ENCODE measurements around the gene CENPC. TPM values are rescaled to one million over a fixed set of nuclear protein-coding genes. Genes with fewer than 3 reads are reported as not detected.
A peak's percentile ranks its signal among the peaks of the same experiment; 100 is the strongest.
"Not testable (repeated sequence)": the region's sequence is repeated elsewhere in the genome, so short reads cannot be mapped to it uniquely, and the experiment has no call there.

CENPC gene
- total RNA-seq, 4 donors from 2014 or later, result 17.5 to 67.3 (median 22.7) TPM

DNA sequence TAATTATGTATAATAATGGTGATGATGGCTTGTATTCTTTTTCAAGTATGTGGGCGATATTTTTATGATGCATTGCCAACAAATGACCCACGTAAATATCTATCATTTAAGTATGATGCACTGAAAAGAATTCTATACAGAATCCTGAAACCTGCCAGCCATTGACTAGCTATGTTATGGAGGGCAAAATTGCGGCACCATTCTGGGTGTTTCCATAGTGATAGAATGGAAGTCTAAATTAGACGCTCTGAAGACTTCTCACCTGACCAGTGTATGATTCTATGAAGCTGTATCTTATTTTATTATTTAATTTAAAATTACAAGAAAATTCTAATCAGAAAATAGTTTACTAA is 677 bp upstream of the CENPC start:
- Histone ChIP-seq H3K36me3 (peaks cover 5% of the 10 kb centered on the region), H3K27ac (no peak overlapping the region), H3K4me3 (peak overlapping the region; percentile 74), H3K27me3 (no peaks in the 10 kb centered on the region), H3K9me3 (no peaks in the 10 kb centered on the region), H3K4me1 (peaks cover 38% of the 10 kb centered on the region)
- DNase-seq (ENCODE audit: low spot score in 2 of 2), result no peak
- 34% methylated on average over 4 of the region's 4 CpGs for WGBS
- TF ChIP-seq EP300 (IDR thresholded peaks at IDR 0.05) (no peak), POLR2A (IDR thresholded peaks at IDR 0.05) (no peak), POLR2AphosphoS5 (IDR thresholded peaks at IDR 0.05) (no peak)
- TF ChIP-seq, protein P1, sequence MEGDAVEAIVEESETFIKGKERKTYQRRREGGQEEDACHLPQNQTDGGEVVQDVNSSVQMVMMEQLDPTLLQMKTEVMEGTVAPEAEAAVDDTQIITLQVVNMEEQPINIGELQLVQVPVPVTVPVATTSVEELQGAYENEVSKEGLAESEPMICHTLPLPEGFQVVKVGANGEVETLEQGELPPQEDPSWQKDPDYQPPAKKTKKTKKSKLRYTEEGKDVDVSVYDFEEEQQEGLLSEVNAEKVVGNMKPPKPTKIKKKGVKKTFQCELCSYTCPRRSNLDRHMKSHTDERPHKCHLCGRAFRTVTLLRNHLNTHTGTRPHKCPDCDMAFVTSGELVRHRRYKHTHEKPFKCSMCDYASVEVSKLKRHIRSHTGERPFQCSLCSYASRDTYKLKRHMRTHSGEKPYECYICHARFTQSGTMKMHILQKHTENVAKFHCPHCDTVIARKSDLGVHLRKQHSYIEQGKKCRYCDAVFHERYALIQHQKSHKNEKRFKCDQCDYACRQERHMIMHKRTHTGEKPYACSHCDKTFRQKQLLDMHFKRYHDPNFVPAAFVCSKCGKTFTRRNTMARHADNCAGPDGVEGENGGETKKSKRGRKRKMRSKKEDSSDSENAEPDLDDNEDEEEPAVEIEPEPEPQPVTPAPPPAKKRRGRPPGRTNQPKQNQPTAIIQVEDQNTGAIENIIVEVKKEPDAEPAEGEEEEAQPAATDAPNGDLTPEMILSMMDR (IDR thresholded peaks at IDR 0.05), result no peak

DNA sequence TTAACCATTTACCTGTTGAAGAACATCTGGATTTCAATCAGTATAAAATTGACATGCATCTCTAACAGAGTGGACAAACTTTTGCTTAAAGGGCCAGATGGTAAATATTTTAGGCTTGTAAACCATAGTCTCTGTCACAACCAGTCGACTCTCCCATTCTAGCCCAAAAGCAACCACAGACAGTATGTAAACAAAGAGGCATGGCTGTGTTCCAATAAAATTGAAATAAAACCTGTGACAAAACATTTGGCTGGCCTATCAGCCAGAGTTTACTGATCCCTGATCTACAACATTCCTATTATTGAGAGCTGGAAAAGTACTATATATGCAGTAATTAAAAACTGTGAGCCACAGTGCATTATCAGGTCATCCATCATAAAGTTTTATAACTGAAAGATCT is 3.2 kb downstream of the CENPC start:
- H3K27ac ChIP-seq, result no peak overlapping the region
- peaks cover 38% of the 10 kb centered on the region for H3K36me3 ChIP-seq
- peaks cover 38% of the 10 kb centered on the region for H3K4me1 ChIP-seq
- H3K4me3 ChIP-seq, result no peak overlapping the region
- TF ChIP-seq POLR2A (IDR thresholded peaks at IDR 0.05) (no peak), POLR2AphosphoS5 (IDR thresholded peaks at IDR 0.05) (no peak), EP300 (IDR thresholded peaks at IDR 0.05) (no peak)
- TF ChIP-seq, protein P1 (IDR thresholded peaks at IDR 0.05), result no peak
- WGBS, result 37% methylated on average over 1 of the region's 1 CpG
- no peaks in the 10 kb centered on the region for H3K9me3 ChIP-seq
- no peaks in the 10 kb centered on the region for H3K27me3 ChIP-seq
- no peak for DNase-seq (ENCODE audit: low spot score in 2 of 2)

DNA sequence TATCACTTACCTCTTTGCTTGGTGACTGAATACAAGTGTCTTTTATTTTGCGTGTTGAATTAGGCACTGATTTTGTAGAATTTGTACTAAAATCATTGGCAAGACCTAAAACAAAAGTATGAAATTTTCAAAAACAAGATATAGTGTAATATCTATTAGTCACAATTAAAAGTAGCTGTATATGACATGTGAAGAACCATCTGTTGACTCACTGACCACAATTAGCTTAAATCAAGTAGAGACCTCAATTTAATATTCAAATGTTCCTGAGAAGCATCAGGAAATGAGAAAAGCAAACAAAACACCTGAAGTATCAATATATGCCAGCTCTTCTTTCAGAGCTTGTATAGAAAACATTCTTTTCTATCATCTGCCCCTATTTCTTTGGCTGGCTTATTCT is 5.5 kb downstream of the CENPC start:
- TF ChIP-seq EP300 (IDR thresholded peaks at IDR 0.05) (no peak), POLR2A (IDR thresholded peaks at IDR 0.05) (no peak), POLR2AphosphoS5 (IDR thresholded peaks at IDR 0.05) (no peak)
- TF ChIP-seq, protein P1 (IDR thresholded peaks at IDR 0.05), result no peak
- Histone ChIP-seq H3K27ac (no peak overlapping the region), H3K27me3 (no peaks in the 10 kb centered on the region), H3K9me3 (no peaks in the 10 kb centered on the region), H3K4me1 (peaks cover 30% of the 10 kb centered on the region), H3K36me3 (peaks cover 52% of the 10 kb centered on the region), H3K4me3 (no peak overlapping the region)
- DNase-seq (ENCODE audit: low spot score in 2 of 2), result no peak
- WGBS, result 98% methylated on average over 1 of the region's 1 CpG

DNA sequence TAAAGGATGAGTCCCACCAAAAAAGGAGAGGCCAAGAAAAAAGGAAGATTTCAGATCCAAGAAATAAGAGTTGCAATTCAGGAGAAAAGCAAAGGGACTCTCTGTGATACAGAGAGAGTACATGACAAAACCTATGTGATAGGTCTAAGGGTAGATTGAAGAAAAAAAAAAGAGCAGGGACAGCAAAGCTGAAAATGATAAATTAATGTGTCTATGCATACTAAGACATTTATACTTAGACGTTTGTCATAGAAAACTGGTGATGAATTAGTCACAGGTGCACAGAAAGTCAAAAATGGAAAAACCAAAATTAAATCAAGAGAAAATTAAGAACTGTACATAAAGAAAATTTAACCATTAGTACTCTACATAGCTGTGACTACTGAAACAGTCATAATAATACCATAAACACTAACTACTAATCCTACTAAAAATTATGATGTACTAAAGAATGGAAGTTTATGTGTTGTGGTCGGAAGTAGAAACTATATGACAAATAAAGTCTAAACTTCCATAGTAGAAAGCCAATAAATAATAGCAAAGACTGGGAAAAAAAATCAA is 9.9 kb downstream of the CENPC start:
- H3K27ac ChIP-seq, result no peak overlapping the region
- H3K36me3 ChIP-seq, result peaks cover 84% of the 10 kb centered on the region
- no peak overlapping the region for H3K4me3 ChIP-seq
- H3K27me3 ChIP-seq, result no peaks in the 10 kb centered on the region
- WGBS, result 79% methylated on average over 2 of the region's 2 CpGs
- TF ChIP-seq POLR2AphosphoS5 (IDR thresholded peaks at IDR 0.05) (no peak), POLR2A (IDR thresholded peaks at IDR 0.05) (no peak), EP300 (IDR thresholded peaks at IDR 0.05) (no peak)
- TF ChIP-seq, protein P1 (IDR thresholded peaks at IDR 0.05), result no peak
- H3K4me1 ChIP-seq, result no peaks in the 10 kb centered on the region
- no peaks in the 10 kb centered on the region for H3K9me3 ChIP-seq
- no peak for DNase-seq (ENCODE audit: low spot score in 2 of 2)

DNA sequence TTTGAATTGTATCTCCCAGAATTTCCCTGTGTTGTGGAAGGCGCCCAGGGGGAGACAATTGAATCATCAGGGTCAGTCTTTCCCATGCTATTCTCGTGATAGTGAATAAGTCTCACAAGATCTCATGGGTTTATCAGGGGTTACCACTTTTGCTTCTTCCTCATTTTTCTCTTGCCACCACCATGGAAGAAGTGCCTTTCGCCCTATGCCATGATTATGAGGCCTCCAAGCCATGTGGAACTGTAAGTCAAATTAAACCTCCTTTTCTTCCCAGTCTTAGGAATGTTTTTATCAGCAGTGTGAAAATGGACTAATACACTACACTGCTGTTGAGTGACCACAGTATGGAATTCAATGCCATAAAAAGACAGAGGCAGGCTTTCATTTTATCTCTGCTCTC is 12.2 kb downstream of the CENPC start:
- WGBS, result 98% methylated on average over 3 of the region's 3 CpGs
- Histone ChIP-seq H3K4me1 (no peaks in the 10 kb centered on the region), H3K36me3 (peaks cover 78% of the 10 kb centered on the region), H3K27me3 (no peaks in the 10 kb centered on the region), H3K27ac (no peak overlapping the region), H3K9me3 (no peaks in the 10 kb centered on the region), H3K4me3 (no peak overlapping the region)
- TF ChIP-seq EP300 (IDR thresholded peaks at IDR 0.05) (no peak), POLR2AphosphoS5 (IDR thresholded peaks at IDR 0.05) (no peak), POLR2A (IDR thresholded peaks at IDR 0.05) (no peak)
- TF ChIP-seq, protein P1 (IDR thresholded peaks at IDR 0.05), result no peak
- no peak for DNase-seq (ENCODE audit: low spot score in 2 of 2)

DNA sequence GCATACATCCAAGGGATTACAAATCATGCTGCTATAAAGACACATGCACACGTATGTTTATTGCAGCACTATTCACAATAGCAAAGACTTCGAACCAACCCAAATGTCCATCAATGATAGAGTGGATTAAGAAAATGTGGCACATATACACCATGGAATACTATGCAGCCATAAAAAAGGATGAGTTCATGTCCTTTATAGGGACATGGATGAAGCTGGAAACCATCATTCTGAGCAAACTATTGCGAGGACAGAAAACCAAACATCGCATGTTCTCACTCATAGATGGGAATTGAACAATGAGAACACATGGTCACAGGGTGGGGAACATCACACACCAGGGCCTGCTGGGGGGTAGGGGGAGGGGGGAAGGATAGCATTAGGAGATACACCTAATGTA is 12.9 kb downstream of the CENPC start:
- H3K36me3 ChIP-seq, result peaks cover 73% of the 10 kb centered on the region
- H3K4me3 ChIP-seq; DNase-seq (ENCODE audit: low spot score in 2 of 2); H3K4me1 ChIP-seq; H3K27me3 ChIP-seq; H3K27ac ChIP-seq; H3K9me3 ChIP-seq: not testable (repeated sequence)
- WGBS, result 94% methylated on average over 4 of the region's 4 CpGs

Data from suprapubic skin (tissue), 4 donors.